Osteoblast (primary cell): ENCODE measurements around the gene TRIO. TPM values are rescaled to one million over a fixed set of nuclear protein-coding genes. Genes with fewer than 3 reads are reported as not detected.

Source experiments
- DNase-seq: peaks from one replicate; pipeline ENCODE4 v3.0.0; 2011; ENCODE audit warnings: low spot score, mixed read lengths; ENCODE audit not compliant: insufficient read length; ENCODE audit errors: missing footprints
- H2AFZ ChIP-seq: 2 replicates; pipeline ENCODE4 v1.6.0; 2011; ENCODE audit warnings: mild to moderate bottlenecking, low read length
- H3K27ac ChIP-seq: 2 replicates; pipeline ENCODE4 v1.5.1; 2011; ENCODE audit warnings: mild to moderate bottlenecking, low read depth, low read length, moderate library complexity
- H3K27me3 ChIP-seq: 2 replicates; pipeline ENCODE4 v1.6.0; 2012; ENCODE audit warnings: mild to moderate bottlenecking, control low read depth, inconsistent platforms, low read length, moderate library complexity; ENCODE audit not compliant: insufficient read depth
- H3K36me3 ChIP-seq: 2 replicates; pipeline ENCODE4 v1.5.1; 2011; ENCODE audit warnings: mild to moderate bottlenecking, low read length, control low read depth, moderate library complexity; ENCODE audit not compliant: insufficient read depth
- H3K4me1 ChIP-seq: 2 replicates; pipeline ENCODE4 v1.5.1; 2011; ENCODE audit warnings: mild to moderate bottlenecking, low read length, control low read depth, moderate library complexity; ENCODE audit not compliant: insufficient read depth
- H3K4me2 ChIP-seq: 2 replicates; pipeline ENCODE4 v1.6.0; 2011; ENCODE audit warnings: mild to moderate bottlenecking, low read length; ENCODE audit not compliant: insufficient read depth
- H3K4me3 ChIP-seq: fragments of 200-600 bp; sonication (generic); 3 replicates; pipeline ENCODE4 v1.5.1; 2012; ENCODE audit warnings: mild to moderate bottlenecking, low read length, inconsistent platforms; ENCODE audit not compliant: insufficient read depth
- H3K79me2 ChIP-seq: 2 replicates; pipeline ENCODE4 v1.6.0; 2012; ENCODE audit warnings: mild to moderate bottlenecking, low read length, control low read depth, inconsistent platforms; ENCODE audit not compliant: insufficient read depth
- H3K9me3 ChIP-seq: 2 replicates; pipeline ENCODE4 v1.5.1; 2011; ENCODE audit warnings: low read depth, low read length, control low read depth
- H4K20me1 ChIP-seq: 2 replicates; pipeline ENCODE4 v1.6.0; 2012; ENCODE audit warnings: mild to moderate bottlenecking, low read length, control low read depth; ENCODE audit not compliant: insufficient read depth
- CTCF ChIP-seq: IDR thresholded peaks from 2 replicates; pipeline ENCODE4 v1.5.1; 2011; ENCODE audit warnings: mild to moderate bottlenecking, low read depth, low read length, moderate library complexity; ENCODE audit errors: extremely low read depth
- total RNA-seq: library from RNA; depleted of rRNA; stranded (reverse); fragments of >200 nt; gene quantifications from 2 replicates; pipeline ENCODE4 v1.2.3, GENCODE V29; 2012

TRIO gene
- total RNA-seq, 1 donor: 274 TPM

GRCh38 chr5:14521748-14522147, 378.6 kb downstream of the TRIO start:
- Histone ChIP-seq H3K4me3 (no peak overlapping the region), H3K9me3 (no peaks in the 10 kb centered on the region), H3K27me3 (no peaks in the 10 kb centered on the region), H3K4me1 (no peaks in the 10 kb centered on the region), H3K79me2 (no peaks in the 10 kb centered on the region), H4K20me1 (no peaks in the 10 kb centered on the region), H2AFZ (no peak overlapping the region), H3K4me2 (no peak overlapping the region), H3K36me3 (no peaks in the 10 kb centered on the region), H3K27ac (no peak overlapping the region)
- no peak for DNase-seq
- TF ChIP-seq CTCF: no peak

GRCh38 chr5:14522721-14523120, 379.6 kb downstream of the TRIO start:
- Histone ChIP-seq H3K4me1 (no peaks in the 10 kb centered on the region), H3K27ac (no peak overlapping the region), H2AFZ (no peak overlapping the region), H3K27me3 (no peaks in the 10 kb centered on the region), H3K4me2 (no peak overlapping the region), H3K4me3 (no peak overlapping the region), H3K36me3 (no peaks in the 10 kb centered on the region), H3K79me2 (no peaks in the 10 kb centered on the region), H4K20me1 (no peaks in the 10 kb centered on the region), H3K9me3 (no peaks in the 10 kb centered on the region)
- DNase-seq: no peak
- no peak for TF ChIP-seq CTCF

DNA sequence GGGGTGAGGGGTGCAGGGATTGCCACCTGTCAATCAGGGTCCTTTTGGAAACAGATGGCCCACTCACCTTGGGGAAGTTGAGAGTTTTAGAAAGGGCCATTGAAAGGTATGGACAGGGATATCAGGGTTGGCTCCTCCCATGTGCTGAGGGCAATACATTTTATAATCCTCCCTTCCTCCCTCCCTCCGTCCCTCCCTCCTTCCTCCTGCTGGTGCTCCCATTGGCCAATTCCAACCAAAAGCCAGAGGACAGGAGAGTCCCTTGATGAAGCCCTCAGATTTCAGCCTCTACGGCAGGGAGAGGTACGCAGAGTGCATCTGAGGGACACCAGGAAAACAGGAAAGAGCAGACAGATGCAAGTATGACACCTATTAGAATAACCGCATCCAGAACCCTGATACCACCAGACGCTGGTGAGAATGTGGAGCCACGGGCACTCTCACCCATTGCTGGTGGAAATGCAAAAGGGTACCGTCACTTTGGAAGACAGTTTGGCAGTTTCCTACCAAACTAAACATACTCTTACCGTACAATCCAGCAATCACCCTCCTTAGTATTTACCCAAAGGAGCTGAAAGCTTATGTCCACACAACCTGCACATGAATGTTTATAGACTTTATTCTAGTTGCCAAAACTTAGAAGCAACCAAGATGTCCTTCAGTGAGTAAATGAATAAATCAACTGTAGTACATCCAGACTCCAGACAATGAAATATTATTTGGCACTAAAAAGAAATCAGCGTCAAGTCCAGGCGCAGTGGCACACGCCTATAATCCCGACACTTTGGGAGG, 380.3 kb downstream of the TRIO start:
- Histone ChIP-seq H3K9me3 (no peaks in the 10 kb centered on the region), H3K4me2 (no peak overlapping the region), H3K27me3 (no peaks in the 10 kb centered on the region), H3K4me1 (no peaks in the 10 kb centered on the region), H4K20me1 (no peaks in the 10 kb centered on the region), H3K36me3 (no peaks in the 10 kb centered on the region), H3K27ac (no peak overlapping the region), H3K4me3 (no peak overlapping the region), H2AFZ (no peak overlapping the region), H3K79me2 (no peaks in the 10 kb centered on the region)
- no peak for TF ChIP-seq CTCF
- no peak for DNase-seq

GRCh38 chr5:14525397-14525796, 382.3 kb downstream of the TRIO start:
- Histone ChIP-seq H3K4me1 (no peaks in the 10 kb centered on the region), H3K4me2 (no peak overlapping the region), H3K79me2 (no peaks in the 10 kb centered on the region), H3K4me3 (no peak overlapping the region), H3K27ac (no peak overlapping the region), H3K27me3 (no peaks in the 10 kb centered on the region), H3K36me3 (no peaks in the 10 kb centered on the region), H3K9me3 (no peaks in the 10 kb centered on the region), H4K20me1 (no peaks in the 10 kb centered on the region), H2AFZ (no peak overlapping the region)
- DNase-seq: no peak
- no peak for TF ChIP-seq CTCF
